Endothelial cell of umbilical vein (primary cell): ENCODE results near the gene CYTIP.

ENCODE experiments used
- CTCF ChIP-seq, 2 donors: IDR thresholded peaks; 1 replicate in 1 of 2; 2 replicates in 1 of 2; pipeline ENCODE4 v1.5.1; 2011; ENCODE audit warnings: low read length in 2 of 2, mild to moderate bottlenecking in 2 of 2, moderate library complexity in 2 of 2, control low read depth in 1 of 2, inconsistent platforms in 1 of 2, low read depth in 1 of 2; ENCODE audit not compliant: insufficient read depth in 1 of 2; ENCODE audit errors: extremely low read depth in 1 of 2
- POLR2AphosphoS5 ChIP-seq: IDR thresholded peaks from 2 replicates; pipeline ENCODE4 v1.6.1; 2012; ENCODE audit warnings: low read depth, mild to moderate bottlenecking, control low read depth, low read length, moderate library complexity; ENCODE audit not compliant: insufficient read depth

- TF ChIP-seq POLR2AphosphoS5, result no peak
- no peak for TF ChIP-seq CTCF (IDR thresholded peaks at IDR 0.05; ENCODE audit: extremely low read depth in 1 of 2, insufficient read depth in 1 of 2, low read depth in 1 of 2, low read length in 2 of 2)
These were observed 24.8 kb downstream of the CYTIP start for GRCh38 chr2:157419031-157419575.
